SK-N-SH (cell line): ENCODE results near the gene GLIS2. TPM values are rescaled to one million over a fixed set of nuclear protein-coding genes. Genes with fewer than 3 reads are reported as not detected.

Experiments used
- CTCF ChIA-PET: fragments of 300-600, 350-600 bp; formaldehyde crosslinking; extraction: SDS; loops from one replicate; lab custom pipeline; 2021; lab: Yijun Ruan, JAX
- POLR2A ChIA-PET: fragments of 350-600 bp; sonication (Branson Sonifier 250); formaldehyde crosslinking; extraction: SDS; loops from one replicate; lab custom pipeline; 2020; ENCODE audit warnings: antibody characterized with exemption, inconsistent platforms; lab: Yijun Ruan, JAX
- DNase-seq: peaks from one replicate; pipeline ENCODE4 v3.0.0; 2012
- H2AFZ ChIP-seq: fragments of 200-600 bp; sonication (generic); 2 replicates; pipeline ENCODE4 v1.8.1; 2016; ENCODE audit warnings: antibody characterized with exemption, mild to moderate bottlenecking, low read depth
- H3F3A ChIP-seq: fragments of 200-600 bp; sonication (generic); replicated peaks from 2 replicates; pipeline ENCODE3; 2016; ENCODE audit warnings: antibody characterized with exemption, mild to moderate bottlenecking; ENCODE audit not compliant: insufficient read depth
- H3K27ac ChIP-seq, 2 experiments: fragments of 200-500 bp in 1 of 2; fragments of 200-600 bp in 1 of 2; sonication (Bioruptor generic) in 1 of 2; sonication (generic), shearing (Covaris generic) in 1 of 2; 2 replicates each; pipeline versions ENCODE4 v1.5.1 to v1.6.1; 2014 to 2016; ENCODE audit warnings: low read depth in 2 of 2, inconsistent platforms in 1 of 2, low read length in 1 of 2, mild to moderate bottlenecking in 1 of 2, mixed read lengths in 1 of 2
- H3K27me3 ChIP-seq: fragments of 200-600 bp; sonication (generic), shearing (Covaris generic); 2 replicates; pipeline ENCODE4 v1.6.1; 2016; ENCODE audit warnings: mixed run types; ENCODE audit not compliant: insufficient read depth
- H3K36me3 ChIP-seq, 2 experiments: fragments of 200-500 bp in 1 of 2; fragments of 200-600 bp in 1 of 2; sonication (Bioruptor generic) in 1 of 2; sonication (generic) in 1 of 2; replicated peaks in 1 of 2; 2 replicates each; pipeline versions ENCODE3 to v1.5.1; 2014 to 2016; ENCODE audit warnings: low read length in 1 of 2, mild to moderate bottlenecking in 1 of 2; ENCODE audit not compliant: insufficient read depth in 2 of 2, control insufficient read depth in 1 of 2
- H3K4me1 ChIP-seq, 2 experiments: fragments of 200-500 bp in 1 of 2; fragments of 200-600 bp in 1 of 2; sonication (Bioruptor generic) in 1 of 2; sonication (generic), shearing (Covaris generic) in 1 of 2; 2 replicates each; pipeline versions ENCODE4 v1.5.1 to v1.6.1; 2014 to 2016; ENCODE audit warnings: low read depth in 1 of 2, low read length in 1 of 2, mixed run types in 1 of 2; ENCODE audit not compliant: insufficient read depth in 2 of 2, control insufficient read depth in 1 of 2
- H3K4me2 ChIP-seq: fragments of 200-600 bp; sonication (generic), shearing (Covaris generic); 2 replicates; pipeline ENCODE4 v1.6.1; 2017; ENCODE audit warnings: mixed run types
- H3K4me3 ChIP-seq, 2 experiments: fragments of 200-500 bp in 1 of 2; fragments of 200-600 bp in 1 of 2; sonication (Bioruptor generic) in 1 of 2; sonication (generic), shearing (Covaris generic) in 1 of 2; 2 replicates each; pipeline versions ENCODE4 v1.5.1 to v1.8.1; 2014 to 2016; ENCODE audit warnings: low read depth in 2 of 2, inconsistent platforms in 1 of 2, low read length in 1 of 2, mild to moderate bottlenecking in 1 of 2, mixed read lengths in 1 of 2, moderate library complexity in 1 of 2
- H3K79me2 ChIP-seq: fragments of 200-600 bp; sonication (generic); 2 replicates; pipeline ENCODE4 v1.8.1; 2017; ENCODE audit warnings: mild to moderate bottlenecking; ENCODE audit not compliant: insufficient read depth
- H3K9ac ChIP-seq: fragments of 200-600 bp; sonication (generic); 2 replicates; pipeline ENCODE4 v1.6.1; 2017; ENCODE audit warnings: mixed run types
- H3K9me2 ChIP-seq: fragments of 200-600 bp; sonication (generic); 2 replicates; pipeline ENCODE4 v1.6.1; 2017; ENCODE audit warnings: mixed run types
- H3K9me3 ChIP-seq: fragments of 200-600 bp; sonication (generic); 2 replicates; pipeline ENCODE4 v1.6.1; 2017; ENCODE audit warnings: mixed run types, mild to moderate bottlenecking, moderate library complexity
- H4K20me1 ChIP-seq: fragments of 200-600 bp; sonication (generic); 2 replicates; pipeline ENCODE4 v1.6.1; 2017; ENCODE audit warnings: mild to moderate bottlenecking, mixed run types; ENCODE audit not compliant: insufficient read depth
- CHD2 ChIP-seq: fragments of 150-350 bp; IDR thresholded peaks from 2 replicates; pipeline ENCODE4 v1.6.1; 2018; ENCODE audit warnings: low read length; ENCODE audit not compliant: partially characterized antibody
- ELF1 ChIP-seq: IDR thresholded peaks from 2 replicates; pipeline ENCODE4 v1.4.0; 2012
- EP300 ChIP-seq, 2 experiments: IDR thresholded peaks; 2 replicates each; pipeline versions ENCODE4 v1.4.0 to v1.6.1; 2012; ENCODE audit warnings: borderline replicate concordance in 1 of 2, low read depth in 1 of 2, low read length in 1 of 2
- EZH2phosphoT487 ChIP-seq: fragments of 200-600 bp; sonication (generic); IDR thresholded peaks from 2 replicates; pipeline ENCODE4 v1.6.1; 2017; ENCODE audit warnings: low read depth, mixed run types, mild to moderate bottlenecking, antibody characterized with exemption, moderate library complexity, borderline replicate concordance
- FOXJ3 ChIP-seq: sonication (generic); formaldehyde crosslinking; IDR thresholded peaks from 2 replicates; pipeline ENCODE4 v1.5.1; 2020; ENCODE audit warnings: mild to moderate bottlenecking, missing genetic modification reagents
- FOXM1 ChIP-seq: IDR thresholded peaks from 2 replicates; pipeline ENCODE4 v1.4.0; 2012; ENCODE audit warnings: low read depth, mild to moderate bottlenecking
- GABPA ChIP-seq: IDR thresholded peaks from 2 replicates; pipeline ENCODE4 v1.4.0; 2012; ENCODE audit warnings: low read depth, mild to moderate bottlenecking
- IRF3 ChIP-seq: fragments of 150-350 bp; IDR thresholded peaks from 2 replicates; pipeline ENCODE4 v1.6.1; 2016; ENCODE audit warnings: mild to moderate bottlenecking, low read depth, low read length
- MEF2A ChIP-seq: IDR thresholded peaks from 2 replicates; pipeline ENCODE4 v1.4.0; 2012; ENCODE audit warnings: low read depth, borderline replicate concordance
- NFIC ChIP-seq: IDR thresholded peaks from 2 replicates; pipeline ENCODE4 v1.4.0; 2012; ENCODE audit warnings: borderline replicate concordance
- RCOR1 ChIP-seq: fragments of 150-350 bp; IDR thresholded peaks from 2 replicates; pipeline ENCODE4 v1.6.1; 2017; ENCODE audit warnings: antibody characterized with exemption, low read length
- REST ChIP-seq: IDR thresholded peaks from 2 replicates; pipeline ENCODE4 v1.6.1; 2012; ENCODE audit warnings: mild to moderate bottlenecking, low read depth, low read length, moderate library complexity
- RXRA ChIP-seq: IDR thresholded peaks from 2 replicates; pipeline ENCODE4 v1.4.0; 2012; ENCODE audit warnings: low read depth, mild to moderate bottlenecking, borderline replicate concordance
- SIN3A ChIP-seq: IDR thresholded peaks from 2 replicates; pipeline ENCODE4 v1.6.1; 2012; ENCODE audit warnings: low read depth, mild to moderate bottlenecking, low read length, moderate library complexity, borderline replicate concordance
- SMC3 ChIP-seq: IDR thresholded peaks from 2 replicates; pipeline ENCODE4 v1.6.1; 2012; ENCODE audit warnings: low read depth, low read length, improper control_type of control experiment
- TCF12 ChIP-seq: IDR thresholded peaks from 2 replicates; pipeline ENCODE4 v1.4.0; 2012
- USF2 ChIP-seq: fragments of 150-350 bp; IDR thresholded peaks from 2 replicates; pipeline ENCODE4 v1.6.1; 2017; ENCODE audit warnings: antibody characterized with exemption, low read length, low read depth, borderline replicate concordance
- YY1 ChIP-seq: IDR thresholded peaks from 2 replicates; pipeline ENCODE4 v1.4.0; 2012; ENCODE audit warnings: low read depth, mild to moderate bottlenecking
- ZBTB33 ChIP-seq: IDR thresholded peaks from 2 replicates; pipeline ENCODE4 v1.4.0; 2012; ENCODE audit warnings: low read depth, borderline replicate concordance
- WGBS: methylation state at CpG from one replicate; pipeline ENCODE4 v1.1.6; 2017; ENCODE audit warnings: low lambda C conversion rate; 5-methylcytosine and 5-hydroxymethylcytosine counted together
- polyA plus RNA-seq, 3 experiments: library from polyadenylated mRNA; depleted of rRNA; stranded (reverse); fragments of >200 nt; gene quantifications; 2 replicates each; pipeline ENCODE4 v1.2.3, GENCODE V29; 2012

Gene GLIS2
- polyA plus RNA-seq, 1 of the 3 experiments (the other 2 are of a cell fraction), result 6.5 TPM

- Histone ChIP-seq H3K9me2 (no peaks in the 10 kb centered on the region), H3K36me3 (peaks cover 0 to 45% of the 10 kb centered on the region in 2 experiments), H3K4me1 (peaks cover 0 to 20% of the 10 kb centered on the region in 2 experiments; a peak in 1 of 4 replicates), H3K79me2 (peaks cover 31% of the 10 kb centered on the region), H4K20me1 (peaks cover 4% of the 10 kb centered on the region; the same call in 1 of the 2 replicates), H3K9me3 (no peaks in the 10 kb centered on the region), H3K27ac (no peak overlapping the region; a peak in 1 of 4 replicates), H3F3A (peaks cover 3% of the 10 kb centered on the region), H3K4me3 (no peak overlapping the region), H3K27me3 (no peaks in the 10 kb centered on the region), H2AFZ (no peak overlapping the region), H3K4me2 (no peak overlapping the region), H3K9ac (no peak overlapping the region)
- 90% methylated on average over 7 of the region's 10 CpGs for WGBS
- ChIA-PET POLR2A (interaction anchor here (1.2 kb wide), 1 partner anchor 66 kb away, joined by 4 read pairs; the partner anchor contains the start of gene TFAP4), CTCF (interaction anchor here (1.0 to 10.6 kb wide), 11 partner anchors 9 to 356 kb away, joined by 4 to 153 read pairs (median 6); partner anchors contain the start of gene PAM16)
- TF ChIP-seq REST, result no peak
- TF ChIP-seq IRF3, result no peak
- no peak for TF ChIP-seq ELF1
- no peak for TF ChIP-seq FOXM1
- TF ChIP-seq TCF12, result no peak
- no peak for TF ChIP-seq SMC3
- no peak for TF ChIP-seq SIN3A
- no peak for TF ChIP-seq RCOR1
- TF ChIP-seq USF2, result no peak
- no peak for TF ChIP-seq ZBTB33
- TF ChIP-seq NFIC, result no peak
- TF ChIP-seq RXRA, result no peak
- TF ChIP-seq MEF2A, result no peak
- no peak for TF ChIP-seq EZH2phosphoT487
- TF ChIP-seq FOXJ3 (CRISPR knock-in tag), result no peak
- no peak for TF ChIP-seq CHD2
- no peak for TF ChIP-seq YY1
- TF ChIP-seq EP300 (IDR thresholded peaks at IDR 0.05; ENCODE audit: borderline replicate concordance in 1 of 2, low read depth in 1 of 2, low read length in 1 of 2), result no peak
- no peak for TF ChIP-seq GABPA
- DNase-seq, result no peak
These were observed 22.9 kb downstream of the GLIS2 start for GRCh38 chr16:4338712-4339299.
